K562 (cell line): ENCODE data around the gene MRPL58. TPM values are rescaled to one million over a fixed set of nuclear protein-coding genes. Genes with fewer than 3 reads are reported as not detected.

ENCODE experiments used
- ATAC-seq: fragments of 200-7000 bp; cut with Tn5 transposase; 3 replicates; pipeline ENCODE4 v1.9.1; 2020; ENCODE audit warnings: moderate library complexity
- BruUV-seq: library from RNA; stranded (reverse); fragments of 400-500 nt; replicated peaks from 2 replicates; lab custom pipeline; 2021; lab: Mats Ljungman, UMichigan
- CTCF ChIA-PET: fragments of 300-600 bp; formaldehyde crosslinking; extraction: SDS; loops from one replicate; lab custom pipeline; 2021; ENCODE audit warnings: low intra/inter-chr PET ratio; lab: Yijun Ruan, JAX
- POLR2A ChIA-PET: fragments of 300-600, 350-650 bp; sonication (Branson Sonifier 250); formaldehyde crosslinking; extraction: SDS; loops from one replicate; lab custom pipeline; 2021; ENCODE audit warnings: antibody characterized with exemption, inconsistent platforms; lab: Yijun Ruan, JAX
- DNase-seq, 4 experiments: peaks; one replicate each; pipeline versions ENCODE4 v3.0.0 to v3.0.0-alpha.2; 2011 to 2018; ENCODE audit warnings: low spot score in 3 of 4, mixed read lengths in 3 of 4; ENCODE audit errors: extremely low read depth in 1 of 4
- FAIRE-seq: peaks from 2 replicates; lab custom pipeline; 2011; peaks lifted over from hg19 to GRCh38; lab: Jason Lieb, UNC
- H2AFZ ChIP-seq: 2 replicates; pipeline ENCODE4 v1.6.0; 2011; ENCODE audit warnings: low read depth, low read length, control low read depth, inconsistent platforms
- H3K27ac ChIP-seq: fragments of 200-600 bp; 3 replicates; pipeline ENCODE4 v1.8.0; 2011; ENCODE audit warnings: low read depth, mild to moderate bottlenecking, control low read depth, inconsistent platforms, low read length, moderate library complexity, mixed read lengths; ENCODE audit errors: extremely low read depth
- H3K27me3 ChIP-seq, 2 experiments: fragments of 300-600 bp in 1 of 2; 2 replicates in 1 of 2; 3 replicates in 1 of 2; pipeline versions ENCODE4 v1.6.0 to v1.8.0; 2011; ENCODE audit warnings: inconsistent platforms in 2 of 2, low read length in 2 of 2, mild to moderate bottlenecking in 1 of 2, mixed read lengths in 1 of 2, moderate library complexity in 1 of 2; ENCODE audit not compliant: control insufficient read depth in 2 of 2, insufficient read depth in 2 of 2
- H3K36me3 ChIP-seq: fragments of 300-600 bp; 3 replicates; pipeline ENCODE4 v1.8.0; 2011; ENCODE audit warnings: mild to moderate bottlenecking, low read length, inconsistent platforms; ENCODE audit not compliant: control insufficient read depth, insufficient read depth
- H3K4me1 ChIP-seq, 2 experiments: fragments of 200-600 bp in 1 of 2; replicated peaks in 1 of 2; 2 replicates in 1 of 2; 3 replicates in 1 of 2; pipeline versions ENCODE4 v1.5.1 to v1.8.0; 2011; ENCODE audit warnings: inconsistent platforms in 2 of 2, low read length in 2 of 2, mild to moderate bottlenecking in 1 of 2, mixed read lengths in 1 of 2, moderate library complexity in 1 of 2; ENCODE audit not compliant: control insufficient read depth in 2 of 2, insufficient read depth in 2 of 2
- H3K4me2 ChIP-seq: 2 replicates; pipeline ENCODE4 v1.6.1; 2011; ENCODE audit warnings: low read length, control low read depth, inconsistent platforms, mixed read lengths; ENCODE audit not compliant: insufficient read depth
- H3K4me3 ChIP-seq: fragments of 200-600 bp; sonication (generic), shearing (Covaris generic); 2 replicates; pipeline ENCODE4 v1.5.1; 2016; ENCODE audit warnings: control low read depth, inconsistent platforms
- H3K79me2 ChIP-seq: fragments of 200-600 bp; 3 replicates; pipeline ENCODE4 v1.8.0; 2011; ENCODE audit warnings: low read length, inconsistent platforms; ENCODE audit not compliant: control insufficient read depth, insufficient read depth
- H3K9ac ChIP-seq, 2 experiments: 2 replicates each; pipeline versions ENCODE4 v1.6.0 to v1.6.1; 2011; ENCODE audit warnings: low read depth in 2 of 2, low read length in 2 of 2, control low read depth in 1 of 2, inconsistent platforms in 1 of 2, mild to moderate bottlenecking in 1 of 2, mixed read lengths in 1 of 2; ENCODE audit not compliant: insufficient read depth in 1 of 2
- H3K9me1 ChIP-seq: one replicate; pipeline ENCODE4 v1.6.0; 2011; ENCODE audit warnings: inconsistent platforms, mild to moderate bottlenecking, low read length, moderate library complexity; ENCODE audit not compliant: control insufficient read depth, insufficient read depth
- H3K9me3 ChIP-seq: replicated peaks from 2 replicates; pipeline ENCODE4 v1.5.1; 2011; ENCODE audit warnings: low read depth, low read length, inconsistent platforms; ENCODE audit not compliant: control insufficient read depth, insufficient read depth
- H4K20me1 ChIP-seq: replicated peaks from 2 replicates; pipeline ENCODE4 v1.6.1; 2011; ENCODE audit warnings: low read length, inconsistent platforms, mixed read lengths; ENCODE audit not compliant: control insufficient read depth, insufficient read depth
- C11orf30 ChIP-seq: fragments of 450-650 bp; IDR thresholded peaks from 2 replicates; pipeline ENCODE4 v1.6.1; 2016; ENCODE audit warnings: low read depth, mild to moderate bottlenecking
- ZNF316 ChIP-seq: fragments of 450-650 bp; IDR thresholded peaks from 2 replicates; pipeline ENCODE4 v1.6.1; 2016
- WGBS: fragments of 100-300 bp; shearing (Covaris generic); methylation state at CpG from one replicate; pipeline ENCODE4 v1.1.6; 2016; ENCODE audit warnings: low coverage, mixed read lengths; ENCODE audit not compliant: insufficient coverage; ENCODE audit errors: missing lambda C conversion rate; 5-methylcytosine and 5-hydroxymethylcytosine counted together
- in situ Hi-C: fragments of 300-500 bp; cut with MboI; formaldehyde crosslinking; loops from 4 replicates; pipeline ENCODE4 v1.15.0; 2018; ENCODE audit warnings: inconsistent platforms, mixed read lengths
- intact Hi-C: fragments of 100-400 bp; cut with micrococcal nuclease; formaldehyde crosslinking; loops from 2 replicates; pipeline ENCODE4 v1.14.2; 2022
- polyA plus RNA-seq, 8 experiments: library from polyadenylated mRNA; depleted of rRNA in 4 of 8; stranded (reverse) in 5 of 8; unstranded in 3 of 8; fragments of >200 nt; fragmentation: Nextera tagmentation in 2 of 8; fragmentation: Illumina TruSeq in 1 of 8; extraction: Ambion mirVana in 2 of 8; extraction: Trizol in 1 of 8; gene quantifications; 2 replicates each; pipeline versions ENCODE4 v1.2.1 to v1.2.3, GENCODE V29; 2011 to 2014; ENCODE audit warnings: inconsistent platforms in 1 of 8, missing spikeins in 1 of 8
- total RNA-seq, 7 experiments: library from RNA; depleted of rRNA in 6 of 7; stranded (reverse); fragments of >200 nt in 6 of 7; fragmentation: Illumina TruSeq in 2 of 7; extraction: Trizol in 2 of 7; gene quantifications; 2 replicates each; pipeline versions ENCODE4 v1.2.1 to v1.2.3, GENCODE V29; 2011 to 2021; ENCODE audit warnings: low replicate concordance in 1 of 7
- TF ChIP-seq, protein P1 (sequence below), 3 experiments: IDR thresholded peaks in 2 of 3; conservative IDR thresholded peaks in 1 of 3; 2 replicates each; pipeline ENCODE4 v1.5.1; 2011 to 2012; ENCODE audit warnings: low read length in 3 of 3, mild to moderate bottlenecking in 3 of 3, control low read depth in 2 of 3, improper control_type of control experiment in 1 of 3, inconsistent platforms in 1 of 3, low read depth in 1 of 3, mixed read lengths in 1 of 3, moderate library complexity in 1 of 3; ENCODE audit not compliant: insufficient read depth in 2 of 3

MRPL58 gene
- total and polyA plus RNA-seq, 9 of the 15 experiments (the other 6 are each of a cell fraction or from before 2014, with no cell fraction given): 30.8 to 107 (median 72.4) TPM

DNA sequence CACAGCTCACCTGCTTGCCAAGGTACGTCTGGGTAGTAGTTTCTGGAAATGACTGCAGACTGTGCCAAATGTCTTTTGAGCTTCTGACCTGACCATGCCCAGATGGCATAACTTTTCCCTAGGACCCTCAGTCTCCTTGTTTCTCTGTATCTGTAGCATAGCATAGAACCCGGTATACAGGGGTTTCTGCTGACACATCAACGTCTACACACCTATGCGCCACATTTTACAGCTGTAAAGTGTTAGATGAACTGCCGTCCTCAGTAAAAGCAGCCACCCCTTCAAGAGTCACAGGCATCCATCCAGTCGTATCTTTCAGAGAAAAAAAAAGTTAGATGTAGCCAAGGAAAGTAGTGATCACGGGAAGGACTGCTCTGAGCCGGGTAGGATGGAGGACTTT lies 52.0 kb downstream of the MRPL58 start:
- in situ Hi-C loops: loop anchor here (5.0 kb wide), 1 partner anchor 48 kb away; no protein-coding TSS in a partner anchor
- ChIA-PET CTCF (interaction anchor here (0.5 to 1.1 kb wide), 2 partner anchors 107 to 133 kb away, joined by 3 to 4 read pairs; no protein-coding TSS in a partner anchor), POLR2A (interaction anchor here (0.5 to 0.7 kb wide), 2 partner anchors 28 to 78 kb away, joined by 3 read pairs; no protein-coding TSS in a partner anchor)
- ATAC-seq: no peak
- no peak for DNase-seq
- Histone ChIP-seq H2AFZ (no peak overlapping the region), H3K4me2 (no peak overlapping the region), H3K4me1 (peaks cover 0 to 3% of the 10 kb centered on the region in 2 experiments; a peak in 3 of 5 replicates), H3K36me3 (peaks cover 56% of the 10 kb centered on the region), H3K4me3 (no peak overlapping the region), H3K9me1 (no peaks in the 10 kb centered on the region), H3K79me2 (no peaks in the 10 kb centered on the region), H3K27ac (no peak overlapping the region), H3K27me3 (no peaks in the 10 kb centered on the region), H4K20me1 (0 out of 2 replicates have a peak, but pooled peaks cover 3% of the 10 kb centered on the region), H3K9me3 (no peaks in the 10 kb centered on the region), H3K9ac (peak overlapping the region in 1 of 2 experiments; percentile 55; a peak in 1 of 4 replicates)
- WGBS: 88% methylated on average over 8 of the region's 8 CpGs
- BruUV-seq: no TSS peak
- FAIRE-seq: no peak
- intact Hi-C loops: no loop called here
- TF ChIP-seq ZNF316: peak; percentile 36; the same call in 1 of the 2 replicates
- TF ChIP-seq, protein P1, sequence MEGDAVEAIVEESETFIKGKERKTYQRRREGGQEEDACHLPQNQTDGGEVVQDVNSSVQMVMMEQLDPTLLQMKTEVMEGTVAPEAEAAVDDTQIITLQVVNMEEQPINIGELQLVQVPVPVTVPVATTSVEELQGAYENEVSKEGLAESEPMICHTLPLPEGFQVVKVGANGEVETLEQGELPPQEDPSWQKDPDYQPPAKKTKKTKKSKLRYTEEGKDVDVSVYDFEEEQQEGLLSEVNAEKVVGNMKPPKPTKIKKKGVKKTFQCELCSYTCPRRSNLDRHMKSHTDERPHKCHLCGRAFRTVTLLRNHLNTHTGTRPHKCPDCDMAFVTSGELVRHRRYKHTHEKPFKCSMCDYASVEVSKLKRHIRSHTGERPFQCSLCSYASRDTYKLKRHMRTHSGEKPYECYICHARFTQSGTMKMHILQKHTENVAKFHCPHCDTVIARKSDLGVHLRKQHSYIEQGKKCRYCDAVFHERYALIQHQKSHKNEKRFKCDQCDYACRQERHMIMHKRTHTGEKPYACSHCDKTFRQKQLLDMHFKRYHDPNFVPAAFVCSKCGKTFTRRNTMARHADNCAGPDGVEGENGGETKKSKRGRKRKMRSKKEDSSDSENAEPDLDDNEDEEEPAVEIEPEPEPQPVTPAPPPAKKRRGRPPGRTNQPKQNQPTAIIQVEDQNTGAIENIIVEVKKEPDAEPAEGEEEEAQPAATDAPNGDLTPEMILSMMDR (IDR thresholded peaks at IDR 0.05 in 2 of 3, conservative IDR thresholded peaks at IDR 0.05 in 1 of 3; ENCODE audit: insufficient read depth in 2 of 3, low read depth in 1 of 3, low read length in 3 of 3): no peak
- peak; percentile 31; the same call in 1 of the 2 replicates for TF ChIP-seq C11orf30
- TF ChIP-seq, all 486 proteins: peak for 2
